Measurements from ENCODE around the gene MKNK2. TPM values are rescaled to one million over a fixed set of nuclear protein-coding genes. Genes with fewer than 3 reads are reported as not detected.

The MKNK2 gene
- total and polyA plus RNA-seq, 10 donors = 88.2 to 389 (median 220) TPM

GRCh38 chr19:2058570-2059421 is 7.8 kb upstream of the MKNK2 start:
- intact Hi-C loops (cut with DNase I; ENCODE audit: low total_unique reads) = no loop called here
- H3K9me3 ChIP-seq = no peaks in the 10 kb centered on the region
- H3K4me1 ChIP-seq = peaks cover 66 to 96% (median 86%) of the 10 kb centered on the region in 6 donors
- TF ChIP-seq CTCF (IDR thresholded peaks at IDR 0.05 in 8 of 11, conservative IDR thresholded peaks at IDR 0.05 in 3 of 11) = no peak
- TF ChIP-seq POLR2AphosphoS5 (IDR thresholded peaks at IDR 0.05) = no peak
- TF ChIP-seq POLR2A (IDR thresholded peaks at IDR 0.05) = no peak
- 84 to 92% (median 90%) methylated on average over 23 to 27 of the region's 27 CpGs for WGBS, 5 donors
- H3K36me3 ChIP-seq = no peaks in the 10 kb centered on the region
- H3K4me3 ChIP-seq = no peak overlapping the region
- no peaks in the 10 kb centered on the region for H3K27me3 ChIP-seq (replicated peaks in 1 of 7)
- no peak for DNase-seq
- H3K27ac ChIP-seq = peak overlapping the region; percentile 98 to 100 (median 98)

GRCh38 chr19:2057484-2058469 is 6.7 kb upstream of the MKNK2 start:
- peak; percentile 82 for DNase-seq
- Histone ChIP-seq H3K27me3 (replicated peaks in 1 of 7) (no peaks in the 10 kb centered on the region), H3K36me3 (no peaks in the 10 kb centered on the region), H3K27ac (peak overlapping the region; percentile 55 to 100 (median 98)), H3K4me1 (peaks cover 67 to 96% (median 90%) of the 10 kb centered on the region in 6 donors), H3K4me3 (no peak overlapping the region), H3K9me3 (no peaks in the 10 kb centered on the region)
- intact Hi-C loops (cut with DNase I; ENCODE audit: low total_unique reads) = no loop called here
- TF ChIP-seq CTCF (IDR thresholded peaks at IDR 0.05 in 8 of 11, conservative IDR thresholded peaks at IDR 0.05 in 3 of 11) = no peak
- no peak for TF ChIP-seq POLR2AphosphoS5 (IDR thresholded peaks at IDR 0.05)
- WGBS, 5 donors = 68 to 79% (median 73%) methylated on average over 22 to 23 of the region's 23 CpGs

DNA sequence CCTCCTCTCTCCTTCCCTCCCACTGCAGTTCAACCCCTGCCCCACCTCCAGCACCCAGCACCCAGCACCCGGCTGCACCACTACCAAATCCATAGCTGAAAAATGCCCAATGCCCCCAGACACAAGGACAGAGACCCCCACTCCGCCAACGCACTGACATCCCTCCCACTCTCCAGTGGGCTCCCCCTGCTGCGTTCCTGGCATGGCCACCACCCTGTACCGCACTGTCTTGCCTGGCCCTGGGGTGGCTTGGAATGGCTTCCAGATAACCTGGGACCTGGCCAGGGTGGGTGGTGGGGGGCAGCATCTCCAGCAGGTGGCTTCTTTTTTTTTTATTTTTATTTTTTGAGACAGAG is 5.8 kb upstream of the MKNK2 start:
- 22 to 51% (median 34%) methylated on average over 5 of the region's 5 CpGs for WGBS, 5 donors
- no peak for TF ChIP-seq CTCF (IDR thresholded peaks at IDR 0.05 in 8 of 11, conservative IDR thresholded peaks at IDR 0.05 in 3 of 11)
- TF ChIP-seq POLR2A (IDR thresholded peaks at IDR 0.05) = no peak
- no peak for TF ChIP-seq POLR2AphosphoS5 (IDR thresholded peaks at IDR 0.05)
- intact Hi-C loops (cut with DNase I; ENCODE audit: low total_unique reads) = no loop called here
- peak overlapping the region in 2 of 8 donors; percentile 9 to 53 for H3K4me3 ChIP-seq
- DNase-seq = peak; percentile 78
- H3K27ac ChIP-seq = peak overlapping the region; percentile 55 to 100 (median 98)
- H3K27me3 ChIP-seq (replicated peaks in 1 of 7) = no peaks in the 10 kb centered on the region
- peaks cover 67 to 96% (median 90%) of the 10 kb centered on the region in 6 donors for H3K4me1 ChIP-seq
- no peaks in the 10 kb centered on the region for H3K9me3 ChIP-seq
- no peaks in the 10 kb centered on the region for H3K36me3 ChIP-seq
